GM19438 (cell line): ENCODE measurements around the gene ADRA2B.
A peak's percentile ranks its signal among the peaks of the same experiment; 100 is the strongest.
"Not testable (repeated sequence)": the region's sequence is repeated elsewhere in the genome, so short reads cannot be mapped to it uniquely, and the experiment has no call there.

ENCODE experiments used
- ATAC-seq: cut with Tn5 transposase; IDR thresholded peaks from one replicate; pipeline ENCODE4 v1.9.1; 2021; ENCODE audit warnings: low read depth; ENCODE audit not compliant: unreplicated experiment

The ADRA2B gene

GRCh38 chr2:96116424-96116878, at the start of gene ADRA2B:
Gene ADRA2B (minus strand): TSS chr2:96116571. CDS start chr2:96116149, 422 bp downstream.
- ATAC-seq: peak; percentile 57

GRCh38 chr2:96164459-96165184, 48.3 kb upstream of the ADRA2B start:
- ATAC-seq: peak; percentile 65

GRCh38 chr2:96163768-96164429, 47.5 kb upstream of the ADRA2B start:
- ATAC-seq: peak; percentile 52

- ATAC-seq: no peak
Measured at GRCh38 chr2:96163415-96163767, 47.0 kb upstream of the ADRA2B start.

- ATAC-seq: no peak
Measured at GRCh38 chr2:96161898-96162297, 45.5 kb upstream of the ADRA2B start.

- ATAC-seq: not testable (repeated sequence)
Measured at GRCh38 chr2:96160366-96160765, 44.0 kb upstream of the ADRA2B start.

GRCh38 chr2:96159084-96159830, 42.9 kb upstream of the ADRA2B start:
- no peak for ATAC-seq

- ATAC-seq: no peak
Measured at GRCh38 chr2:96158554-96158940, 42.2 kb upstream of the ADRA2B start.

- ATAC-seq: peak; percentile 62
Measured at GRCh38 chr2:96157649-96158553, 41.5 kb upstream of the ADRA2B start.

- ATAC-seq: peak; percentile 38
Measured at GRCh38 chr2:96156926-96157648, 40.7 kb upstream of the ADRA2B start.

- no peak for ATAC-seq
Measured at GRCh38 chr2:96156011-96156820, 39.8 kb upstream of the ADRA2B start.

- no peak for ATAC-seq
Measured at GRCh38 chr2:96154506-96155380, 38.4 kb upstream of the ADRA2B start.

- no peak for ATAC-seq
Measured at GRCh38 chr2:96153991-96154431, 37.6 kb upstream of the ADRA2B start.

- no peak for ATAC-seq
Measured at GRCh38 chr2:96153291-96153713, 36.9 kb upstream of the ADRA2B start.

GRCh38 chr2:96152304-96153161, 36.2 kb upstream of the ADRA2B start:
- ATAC-seq: no peak

- no peak for ATAC-seq
Measured at GRCh38 chr2:96151595-96152303, 35.4 kb upstream of the ADRA2B start.
